IgD-negative memory B cell (primary cell): ENCODE data around the gene ZKSCAN2. TPM values are rescaled to one million over a fixed set of nuclear protein-coding genes. Genes with fewer than 3 reads are reported as not detected.
A peak's percentile ranks its signal among the peaks of the same experiment; 100 is the strongest.

Source experiments
- H3K27ac Mint-ChIP-seq, 3 donors: one replicate each; pipeline ENCODE4 v1.8.0; 2020 to 2022; ENCODE audit warnings: mild to moderate bottlenecking in 3 of 3, mixed read lengths in 3 of 3, moderate library complexity in 1 of 3
- H3K27me3 Mint-ChIP-seq: one replicate; pipeline ENCODE4 v1.8.0; 2021; ENCODE audit warnings: mixed read lengths
- H3K36me3 Mint-ChIP-seq: one replicate; pipeline ENCODE4 v1.8.0; 2020; ENCODE audit warnings: mild to moderate bottlenecking, mixed read lengths
- H3K4me1 Mint-ChIP-seq, 3 donors: one replicate each; pipeline ENCODE4 v1.8.0; 2020 to 2022; ENCODE audit warnings: mixed read lengths in 3 of 3, mild to moderate bottlenecking in 1 of 3
- H3K4me3 Mint-ChIP-seq, 4 donors: one replicate each; pipeline ENCODE4 v1.8.0; 2020 to 2022; ENCODE audit warnings: mild to moderate bottlenecking in 4 of 4, mixed read lengths in 4 of 4, moderate library complexity in 3 of 4
- H3K9me3 Mint-ChIP-seq, 3 donors: one replicate each; pipeline ENCODE4 v1.8.0; 2020 to 2021; ENCODE audit warnings: mixed read lengths in 3 of 3, mild to moderate bottlenecking in 1 of 3
- polyA plus RNA-seq: library from polyadenylated mRNA; unstranded; fragments of 300-500 nt; fragmentation: Illumina TruSeq; gene quantifications from one replicate; pipeline ENCODE4 v1.2.3, GENCODE V29; 2021

ZKSCAN2 gene
- polyA plus RNA-seq, 1 donor from 2014 or later, result 1.4 TPM

DNA sequence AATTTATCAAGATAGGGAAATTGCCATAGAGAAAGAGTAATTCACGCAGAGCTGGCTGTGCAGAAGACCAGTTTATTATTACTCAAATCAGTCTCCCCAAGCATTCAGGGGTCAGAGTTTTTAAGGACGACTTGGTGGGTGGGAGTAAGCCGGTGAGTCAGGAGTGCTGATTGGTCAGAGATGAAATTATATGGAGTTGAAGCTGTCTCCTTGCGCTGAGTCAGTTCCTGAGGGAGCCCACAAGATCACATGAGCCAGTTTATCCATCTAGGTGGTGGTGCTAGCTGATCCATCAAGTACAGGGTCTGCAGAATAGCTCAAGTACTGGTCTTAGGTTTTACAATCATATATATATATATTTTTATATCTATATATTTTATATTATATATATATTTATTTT lies 46.9 kb downstream of the ZKSCAN2 start:
- H3K9me3 Mint-ChIP-seq, result no peaks in the 10 kb centered on the region
- no peaks in the 10 kb centered on the region for H3K27me3 Mint-ChIP-seq
- H3K4me3 Mint-ChIP-seq, result no peak overlapping the region
- H3K4me1 Mint-ChIP-seq, result no peaks in the 10 kb centered on the region
- H3K36me3 Mint-ChIP-seq, result peaks cover 2% of the 10 kb centered on the region
- H3K27ac Mint-ChIP-seq, result no peak overlapping the region

DNA sequence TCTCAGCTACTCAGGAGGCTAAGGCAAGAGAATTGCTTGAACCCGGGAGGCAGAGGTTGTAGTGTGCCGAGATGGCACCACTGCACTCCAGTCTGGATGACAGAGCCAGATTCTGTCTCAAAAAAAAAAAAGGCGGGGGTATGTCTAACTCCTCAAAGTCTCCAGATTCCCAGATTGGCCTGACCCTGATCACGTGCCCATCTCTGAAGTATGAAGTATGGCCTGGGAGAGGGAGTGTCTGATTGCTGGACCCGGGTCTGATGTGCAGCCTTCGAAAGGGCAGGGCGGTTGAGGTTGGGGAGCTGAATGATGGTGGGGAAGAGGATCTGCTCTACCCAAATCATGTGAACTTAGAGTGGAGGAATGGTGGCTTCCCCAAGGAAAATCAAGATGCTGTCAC lies 58.2 kb downstream of the ZKSCAN2 start:
- no peaks in the 10 kb centered on the region for H3K27me3 Mint-ChIP-seq
- H3K4me3 Mint-ChIP-seq, result no peak overlapping the region
- H3K27ac Mint-ChIP-seq, result peak overlapping the region in 1 of 3 donors; percentile 14
- H3K4me1 Mint-ChIP-seq, result no peaks in the 10 kb centered on the region
- no peaks in the 10 kb centered on the region for H3K9me3 Mint-ChIP-seq
- H3K36me3 Mint-ChIP-seq, result no peaks in the 10 kb centered on the region

DNA sequence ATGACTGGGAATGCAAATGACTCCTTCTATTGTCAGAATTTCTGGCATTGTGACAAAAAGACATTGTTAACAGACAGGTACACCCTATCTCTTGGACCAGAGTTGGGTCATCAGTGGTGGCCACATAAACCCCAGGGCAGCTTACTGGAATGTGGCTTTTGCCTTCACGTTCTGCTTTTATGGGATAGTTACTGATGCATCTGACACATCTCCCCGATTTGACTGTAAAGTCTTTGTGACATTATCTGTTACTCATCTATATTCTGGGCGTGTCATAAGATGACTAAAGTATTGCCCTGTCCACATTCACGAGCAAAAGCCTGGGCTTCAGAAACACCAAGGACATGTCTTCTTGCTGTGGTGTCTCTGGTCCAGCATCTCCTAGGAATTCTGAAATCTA lies 59.6 kb downstream of the ZKSCAN2 start:
- Mint-ChIP-seq H3K36me3 (no peaks in the 10 kb centered on the region), H3K27me3 (no peaks in the 10 kb centered on the region), H3K27ac (no peak overlapping the region), H3K4me1 (no peaks in the 10 kb centered on the region), H3K4me3 (no peak overlapping the region), H3K9me3 (no peaks in the 10 kb centered on the region)

DNA sequence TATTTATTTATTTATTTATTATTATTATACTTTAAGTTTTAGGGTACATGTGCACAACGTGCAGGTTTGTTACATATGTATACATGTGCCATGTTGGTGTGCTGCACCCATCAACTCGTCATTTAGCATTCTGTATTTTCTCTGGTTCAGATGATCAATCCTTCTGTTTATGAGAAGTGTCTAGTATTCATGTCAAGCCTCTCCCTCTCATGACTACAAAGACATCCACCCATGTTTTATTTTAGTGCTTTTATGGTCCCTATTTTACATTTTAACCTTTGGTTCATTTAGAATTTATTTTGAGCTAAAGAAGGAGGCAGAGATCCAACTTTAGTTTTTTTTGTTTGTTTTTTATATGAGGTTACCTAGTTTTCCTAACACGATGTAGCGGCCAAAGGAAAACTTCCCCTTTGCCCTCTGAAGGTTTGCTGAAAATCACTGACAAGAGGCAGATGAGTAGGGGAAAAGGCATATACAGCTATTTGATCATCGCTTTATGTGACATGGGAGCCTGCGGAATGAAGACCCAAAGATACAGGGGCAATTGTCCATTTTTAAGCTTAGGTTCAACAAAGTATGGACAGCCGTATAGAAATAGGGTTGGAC lies 63.3 kb downstream of the ZKSCAN2 start:
- H3K9me3 Mint-ChIP-seq, result no peaks in the 10 kb centered on the region
- H3K4me1 Mint-ChIP-seq, result no peaks in the 10 kb centered on the region
- no peaks in the 10 kb centered on the region for H3K36me3 Mint-ChIP-seq
- H3K27ac Mint-ChIP-seq, result no peak overlapping the region
- H3K4me3 Mint-ChIP-seq, result no peak overlapping the region
- H3K27me3 Mint-ChIP-seq, result no peaks in the 10 kb centered on the region

DNA sequence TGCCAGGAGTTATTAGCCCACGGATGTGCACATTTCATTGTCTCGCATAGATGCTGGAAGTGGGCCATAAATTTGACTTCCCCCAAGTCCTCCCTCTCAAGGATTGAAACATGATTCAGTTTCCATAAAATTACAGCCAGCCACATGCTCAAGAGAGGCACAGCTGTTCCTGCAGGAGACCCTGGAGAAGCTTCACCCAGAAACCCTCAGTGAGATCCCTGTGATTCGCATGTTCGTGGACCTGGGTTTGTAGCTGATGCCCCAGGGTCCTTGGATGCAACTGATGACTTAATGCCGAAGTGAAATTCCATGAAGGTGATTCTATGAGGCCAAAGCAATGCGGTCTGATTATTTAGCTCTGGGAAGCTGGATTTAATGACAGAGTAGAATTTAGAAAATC lies 65.5 kb downstream of the ZKSCAN2 start:
- no peaks in the 10 kb centered on the region for H3K4me1 Mint-ChIP-seq
- H3K4me3 Mint-ChIP-seq, result no peak overlapping the region

DNA sequence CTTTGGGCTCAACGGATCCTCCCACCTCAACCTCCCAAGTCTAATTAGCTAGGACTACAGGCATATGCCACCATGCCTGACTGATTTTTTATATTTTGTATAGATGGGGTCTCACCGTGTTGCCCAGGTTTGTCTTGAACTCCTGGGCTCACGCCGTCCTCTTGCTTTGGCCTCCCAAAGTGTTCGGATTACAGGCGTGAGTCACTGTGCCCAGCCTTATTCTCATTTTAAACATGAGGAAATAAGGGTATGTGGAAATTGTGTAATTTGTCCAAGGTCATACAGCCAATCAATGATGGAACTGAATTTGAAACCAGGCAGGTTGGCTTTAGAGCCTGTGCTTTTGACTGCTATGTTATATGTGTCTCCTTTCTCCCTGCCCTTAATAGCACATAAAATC lies 68.3 kb downstream of the ZKSCAN2 start:
- H3K4me1 Mint-ChIP-seq, result no peaks in the 10 kb centered on the region
- H3K27ac Mint-ChIP-seq, result no peak overlapping the region
- no peak overlapping the region for H3K4me3 Mint-ChIP-seq

More for the DNA sequence above, 65.5 kb downstream of the ZKSCAN2 start:
- Mint-ChIP-seq H3K9me3 (peaks cover 0 to 2% (median 0%) of the 10 kb centered on the region in 3 donors), H3K27ac (no peak overlapping the region), H3K27me3 (no peaks in the 10 kb centered on the region), H3K36me3 (no peaks in the 10 kb centered on the region)

DNA sequence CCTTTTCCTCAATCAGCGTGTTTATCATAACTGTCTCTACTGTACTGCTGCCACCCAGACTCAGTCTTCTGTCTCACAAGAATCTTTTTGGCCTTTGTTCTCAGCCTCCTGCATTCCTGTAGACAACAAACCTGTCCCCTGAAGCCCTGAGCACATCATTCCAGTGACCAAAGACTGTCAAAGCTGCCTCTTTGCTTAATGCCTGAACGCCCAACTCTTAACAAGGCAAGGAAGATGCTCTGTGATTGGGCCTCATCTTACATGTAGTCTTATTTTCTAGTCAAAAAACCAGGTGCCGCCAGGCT lies 70.2 kb downstream of the ZKSCAN2 start:
- Mint-ChIP-seq H3K27ac (no peak overlapping the region), H3K36me3 (peaks cover 3% of the 10 kb centered on the region), H3K9me3 (peaks cover 0 to 4% (median 0%) of the 10 kb centered on the region in 3 donors), H3K4me3 (no peak overlapping the region), H3K27me3 (no peaks in the 10 kb centered on the region), H3K4me1 (no peaks in the 10 kb centered on the region)

More for the DNA sequence above, 68.3 kb downstream of the ZKSCAN2 start:
- H3K9me3 Mint-ChIP-seq, result peaks cover 0 to 2% (median 0%) of the 10 kb centered on the region in 3 donors
- H3K36me3 Mint-ChIP-seq, result no peaks in the 10 kb centered on the region
- no peaks in the 10 kb centered on the region for H3K27me3 Mint-ChIP-seq

Other genes starting within 250 kb of the ZKSCAN2 start
- 153 TPM for gene ARHGAP17, start 242.5 kb downstream of the ZKSCAN2 start, polyA plus RNA-seq
- 34.6 TPM for gene LCMT1, start 146.1 kb downstream of the ZKSCAN2 start, polyA plus RNA-seq
- not detected for gene AQP8, start 40.9 kb downstream of the ZKSCAN2 start, polyA plus RNA-seq